ENCODE measurements around the gene ARMH1.
A peak's percentile ranks its signal among the peaks of the same experiment; 100 is the strongest.
"Not testable (repeated sequence)": the region's sequence is repeated elsewhere in the genome, so short reads cannot be mapped to it uniquely, and the experiment has no call there.

The ARMH1 gene

DNA sequence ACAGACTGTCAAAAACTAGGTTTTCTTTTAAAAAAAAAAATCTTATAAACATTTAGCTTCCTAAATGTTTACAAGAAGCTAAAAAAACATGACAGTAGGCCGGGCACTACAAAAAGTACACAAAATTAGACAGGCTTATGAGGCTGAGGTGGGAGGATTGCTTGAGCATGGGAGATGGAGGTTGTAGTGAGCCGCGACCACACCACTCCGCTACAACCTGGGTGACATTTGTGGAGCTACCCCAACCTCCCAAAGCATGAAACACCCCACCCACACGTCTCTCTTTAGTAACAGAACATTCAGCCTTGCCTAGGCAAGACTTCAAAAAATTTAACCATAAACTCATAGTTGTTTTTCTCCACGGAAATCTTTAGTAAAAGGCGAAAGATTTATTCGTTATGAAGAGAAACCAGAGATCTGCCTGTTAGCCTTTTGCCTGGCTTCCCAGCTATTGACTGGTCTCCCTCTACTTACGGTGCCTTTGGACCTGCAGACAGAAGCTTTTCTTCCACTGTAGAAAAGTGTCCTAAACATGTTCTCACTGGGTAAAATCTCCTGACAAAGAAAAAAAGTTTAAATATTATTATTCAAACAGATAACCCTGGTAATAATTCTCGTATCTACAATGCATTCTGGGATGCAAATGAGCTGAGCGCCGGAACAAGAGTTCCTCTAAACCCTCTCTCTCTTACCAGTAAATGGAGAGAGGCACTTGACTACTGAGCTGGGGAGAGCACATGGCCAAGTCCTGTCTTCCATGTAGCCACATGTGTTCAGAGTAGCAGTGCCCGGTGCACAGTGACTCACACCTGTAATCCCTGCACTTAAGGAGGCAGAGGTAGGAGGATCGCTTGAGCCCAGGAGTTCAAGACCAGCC is 47.2 kb downstream of the ARMH1 start:
- peak in 1 of 2 donors; percentile 51 for DNase-seq (ENCODE audit: low read depth in 2 of 2)

DNA sequence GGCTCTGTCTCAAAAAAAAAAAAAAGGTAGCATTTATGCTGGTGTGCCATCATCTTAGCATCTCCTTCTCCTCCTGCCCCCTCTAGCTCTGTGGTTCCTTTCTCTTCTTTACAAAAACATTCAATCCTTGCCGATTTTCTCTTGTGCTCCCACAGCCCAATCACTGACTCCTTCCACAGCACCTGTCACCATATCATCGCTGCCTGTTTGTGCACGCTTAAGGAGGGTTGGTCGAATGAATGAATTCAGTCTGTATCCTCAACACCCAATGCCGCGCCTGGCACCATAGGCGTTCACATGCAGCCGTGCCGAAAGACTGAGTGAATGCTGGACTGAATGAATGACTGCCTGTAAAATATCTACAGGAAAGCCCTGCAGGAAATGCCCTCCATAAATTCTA is 48.5 kb downstream of the ARMH1 start:
- no peak for DNase-seq (ENCODE audit: low read depth in 2 of 2)

DNA sequence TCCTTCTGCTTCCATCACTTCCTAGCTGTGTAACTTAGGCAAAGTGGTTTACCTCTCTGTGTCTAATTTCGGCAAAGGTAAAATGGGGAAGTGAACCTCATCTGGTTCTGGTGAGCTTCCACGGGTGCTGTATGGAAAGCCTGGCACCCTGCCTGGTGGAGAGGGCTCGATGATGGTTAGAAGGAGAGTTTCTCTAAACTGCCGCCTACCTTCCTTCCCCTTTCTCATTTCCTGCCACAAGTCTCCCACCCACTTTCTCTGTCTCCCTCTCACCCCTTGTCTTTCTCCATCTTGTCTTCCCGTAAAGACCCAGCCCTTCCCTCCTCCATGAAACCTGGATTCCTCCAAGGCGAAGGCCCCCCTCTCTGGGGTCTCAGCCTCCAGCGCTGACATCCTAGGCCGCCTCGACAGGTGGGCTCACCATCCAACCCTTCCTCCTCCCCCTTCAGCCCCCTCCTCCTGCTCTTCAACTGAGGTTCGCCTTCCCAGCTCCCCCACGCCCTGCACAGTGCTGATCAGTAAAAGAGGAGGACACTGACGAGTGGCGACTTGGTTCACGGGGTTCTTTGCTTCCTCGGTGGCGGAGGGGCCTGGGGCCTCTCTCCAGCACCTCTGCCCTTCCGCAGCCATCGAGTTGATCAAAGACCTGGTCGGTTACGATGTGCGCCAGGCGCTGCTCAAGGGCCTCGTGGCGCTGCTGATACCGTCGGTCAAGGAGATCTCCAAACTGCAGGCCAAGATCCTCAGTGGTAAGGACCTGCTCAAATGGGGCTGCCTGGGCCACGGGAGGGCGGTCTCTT is 49.2 kb downstream of the ARMH1 start:
- DNase-seq (ENCODE audit: low read depth in 2 of 2), result no peak

DNA sequence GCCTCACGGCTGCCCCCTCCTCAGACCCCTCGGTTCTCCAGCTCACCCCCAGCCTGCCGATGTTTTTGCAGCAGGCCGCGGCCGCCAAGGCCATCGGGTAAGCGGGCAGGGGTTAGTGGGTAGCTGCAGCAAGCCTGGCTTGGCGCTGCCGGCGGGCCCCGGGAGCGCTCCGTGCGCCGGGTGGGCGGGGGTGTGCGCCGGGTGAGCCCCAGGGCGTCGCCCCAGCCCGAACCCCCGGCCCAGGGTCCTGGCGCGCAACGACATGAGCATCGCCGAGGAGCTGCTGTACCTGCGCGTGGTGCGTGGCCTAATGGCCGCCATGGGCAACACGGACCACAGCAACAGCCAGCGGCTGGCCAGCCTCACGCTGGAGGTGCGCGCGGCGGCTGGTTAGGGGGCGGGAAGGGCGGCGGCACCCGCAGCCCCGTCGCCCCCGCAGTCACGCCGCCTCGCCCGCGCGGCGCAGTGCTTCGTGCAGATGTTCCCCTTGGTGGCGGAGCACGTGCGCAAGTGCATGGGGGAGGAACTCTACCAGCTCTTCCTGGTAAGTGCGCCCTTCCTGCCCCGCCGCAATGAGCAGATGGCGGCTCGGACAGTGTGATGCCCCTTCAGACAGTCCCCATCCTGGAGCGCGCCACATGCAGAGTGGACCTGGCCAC is 49.9 kb downstream of the ARMH1 start:
- DNase-seq (ENCODE audit: low read depth in 2 of 2), result no peak

DNA sequence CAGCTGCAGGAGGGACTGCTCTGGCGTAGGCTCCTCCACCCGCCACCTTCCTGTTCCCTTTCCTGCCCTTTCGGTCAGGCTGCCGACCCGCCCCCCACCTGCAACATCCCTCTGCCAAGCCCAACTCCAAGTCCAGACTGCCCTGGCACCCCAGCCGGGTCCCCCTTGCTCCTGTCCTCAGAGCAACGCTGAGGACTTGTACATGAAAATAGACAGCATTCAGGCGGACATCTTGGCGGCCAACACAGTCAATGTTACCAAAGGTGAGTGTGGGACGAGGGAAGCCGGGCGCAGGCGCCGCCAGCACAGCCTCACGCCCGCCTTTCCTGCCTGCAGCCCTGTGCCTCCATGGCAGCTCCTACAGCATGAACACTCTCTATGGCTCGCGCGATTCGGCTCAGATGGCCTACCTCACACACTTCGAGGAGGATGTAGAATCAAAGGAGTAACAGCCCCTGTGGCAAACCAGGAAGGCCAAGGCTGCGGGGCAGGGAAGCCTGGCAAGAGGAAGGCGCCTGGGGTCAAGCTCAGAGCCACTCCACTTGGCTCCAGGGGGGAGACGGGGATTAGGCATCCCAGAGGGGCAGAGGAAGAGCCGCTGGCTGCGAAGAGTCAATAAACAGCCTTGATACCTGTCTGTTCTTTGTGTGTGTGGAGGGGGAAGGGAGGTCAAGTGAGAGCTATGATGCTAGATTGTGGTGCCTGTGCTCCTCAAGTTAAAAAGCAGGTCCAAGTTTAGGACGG is 50.6 kb downstream of the ARMH1 start:
- DNase-seq (ENCODE audit: low read depth in 2 of 2), result no peak

DNA sequence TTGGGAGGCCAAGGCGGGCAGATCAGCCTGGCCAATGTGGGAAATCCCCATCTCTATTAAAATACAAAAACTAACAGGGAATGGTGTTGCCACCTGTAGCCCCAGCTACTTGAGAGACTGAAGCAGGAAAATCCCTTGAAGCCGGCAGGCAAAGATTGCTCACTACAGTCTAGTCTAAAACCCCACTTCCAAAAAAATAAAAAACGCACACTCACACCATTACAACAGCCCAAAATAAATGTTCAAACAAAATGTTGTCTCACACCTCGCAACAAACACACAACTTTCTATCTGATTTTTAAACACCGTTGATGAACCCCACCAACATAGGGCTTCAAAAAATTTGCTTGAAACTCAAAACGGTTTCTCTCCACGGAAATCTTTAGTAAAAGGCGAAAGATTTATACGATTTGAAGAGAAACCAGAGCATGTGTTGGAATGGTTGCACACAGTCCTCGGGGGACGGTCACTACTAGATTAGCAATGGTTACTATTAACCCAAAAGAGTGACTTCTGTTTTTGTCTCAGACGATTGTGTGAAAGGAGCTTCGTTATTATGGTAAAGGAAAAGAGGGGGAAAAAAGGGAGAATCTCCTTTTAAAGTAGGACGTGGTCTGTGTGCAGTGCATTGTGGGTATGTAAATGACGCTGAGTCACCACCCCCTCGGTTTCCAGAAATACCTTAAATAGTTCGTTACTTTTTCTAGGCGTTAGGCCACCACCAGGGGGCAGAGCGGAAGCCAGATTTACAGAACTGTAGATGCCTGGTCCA is 56.4 kb downstream of the ARMH1 start, which contains the start of gene RNU5D-1:
RNU5D-1 (minus strand) TSS at position 430 of the 772 bp plus-strand sequence.
- DNase-seq (ENCODE audit: low read depth in 2 of 2), result peak; percentile 90 to 92

DNA sequence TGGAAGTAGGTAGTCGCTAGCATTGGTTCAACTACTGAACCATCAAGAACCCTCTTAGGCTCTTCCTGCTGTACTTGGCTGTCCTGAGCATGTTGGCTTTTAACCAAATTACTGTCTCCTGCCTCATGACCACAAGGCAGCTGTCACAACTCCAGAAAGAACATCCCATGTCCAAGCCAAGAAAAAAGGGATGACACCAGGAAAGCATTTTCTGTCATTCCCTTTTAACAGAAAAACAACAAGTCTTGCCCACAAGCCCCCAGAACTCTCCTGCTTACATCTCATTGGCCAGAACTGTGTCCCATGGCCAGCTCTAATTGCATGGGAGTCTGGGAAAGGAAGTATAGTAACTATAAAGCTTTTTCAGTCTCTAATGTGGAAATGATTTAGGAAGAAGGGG is 58.9 kb downstream of the ARMH1 start:
- no peak for DNase-seq (ENCODE audit: low read depth in 2 of 2)

DNA sequence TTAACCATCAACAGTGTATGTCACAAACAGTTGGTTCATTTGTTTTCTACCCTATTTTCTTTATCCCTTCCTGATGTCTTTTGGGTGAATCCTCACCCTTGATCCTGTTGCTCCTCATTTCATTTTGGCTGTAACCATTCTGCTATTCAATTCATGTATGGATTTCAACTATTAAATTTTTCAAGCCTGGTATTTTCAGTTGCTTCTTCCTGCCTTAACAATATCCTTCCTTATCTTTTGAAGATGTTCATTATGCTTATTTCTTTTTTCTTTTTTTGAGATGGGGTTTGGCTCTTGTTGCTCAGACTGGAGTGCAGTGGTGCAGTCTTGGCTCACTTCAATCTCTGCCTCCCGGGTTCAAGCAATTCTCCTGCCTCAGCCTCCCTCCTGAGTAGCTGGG is 59.3 kb downstream of the ARMH1 start:
- DNase-seq (ENCODE audit: low read depth in 2 of 2), result no peak

DNA sequence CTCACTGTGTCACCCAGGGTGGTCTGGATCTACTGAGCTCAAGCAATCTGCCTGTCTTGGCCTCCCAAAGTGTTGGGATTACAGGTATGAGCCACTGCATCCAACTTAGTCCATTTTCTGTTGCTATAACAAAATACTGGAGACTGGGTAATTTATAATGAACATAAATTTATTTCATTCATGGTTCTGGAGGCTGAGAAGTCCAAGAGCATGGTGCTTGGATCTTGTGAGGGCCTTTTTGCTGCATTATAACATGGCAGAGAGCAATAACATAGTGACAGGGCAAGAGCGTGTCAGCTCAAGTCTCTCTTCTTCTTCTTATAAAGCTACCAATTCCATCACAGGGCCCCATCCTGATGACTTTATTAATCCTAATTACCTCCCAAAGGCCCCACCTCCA is 61.5 kb downstream of the ARMH1 start:
- no peak for DNase-seq (ENCODE audit: low read depth in 2 of 2)

DNA sequence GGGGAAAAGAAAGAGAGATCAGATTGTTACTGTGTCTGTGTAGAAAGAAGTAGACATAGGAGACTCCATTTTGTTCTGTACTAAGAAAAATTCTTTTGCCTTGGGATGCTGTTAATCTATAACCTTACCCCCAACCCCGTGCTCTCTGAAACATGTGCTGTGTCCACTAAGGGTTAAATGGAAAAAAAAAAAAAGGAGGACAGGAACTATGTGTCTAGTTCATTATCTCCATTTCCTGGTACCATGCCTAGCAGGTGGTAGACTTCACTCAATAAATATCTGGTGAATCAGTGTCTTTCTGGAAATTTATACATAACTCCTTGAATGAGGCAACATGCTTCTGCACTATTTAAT is 64.4 kb downstream of the ARMH1 start:
- not testable (repeated sequence) for DNase-seq (ENCODE audit: low read depth in 2 of 2)

DNA sequence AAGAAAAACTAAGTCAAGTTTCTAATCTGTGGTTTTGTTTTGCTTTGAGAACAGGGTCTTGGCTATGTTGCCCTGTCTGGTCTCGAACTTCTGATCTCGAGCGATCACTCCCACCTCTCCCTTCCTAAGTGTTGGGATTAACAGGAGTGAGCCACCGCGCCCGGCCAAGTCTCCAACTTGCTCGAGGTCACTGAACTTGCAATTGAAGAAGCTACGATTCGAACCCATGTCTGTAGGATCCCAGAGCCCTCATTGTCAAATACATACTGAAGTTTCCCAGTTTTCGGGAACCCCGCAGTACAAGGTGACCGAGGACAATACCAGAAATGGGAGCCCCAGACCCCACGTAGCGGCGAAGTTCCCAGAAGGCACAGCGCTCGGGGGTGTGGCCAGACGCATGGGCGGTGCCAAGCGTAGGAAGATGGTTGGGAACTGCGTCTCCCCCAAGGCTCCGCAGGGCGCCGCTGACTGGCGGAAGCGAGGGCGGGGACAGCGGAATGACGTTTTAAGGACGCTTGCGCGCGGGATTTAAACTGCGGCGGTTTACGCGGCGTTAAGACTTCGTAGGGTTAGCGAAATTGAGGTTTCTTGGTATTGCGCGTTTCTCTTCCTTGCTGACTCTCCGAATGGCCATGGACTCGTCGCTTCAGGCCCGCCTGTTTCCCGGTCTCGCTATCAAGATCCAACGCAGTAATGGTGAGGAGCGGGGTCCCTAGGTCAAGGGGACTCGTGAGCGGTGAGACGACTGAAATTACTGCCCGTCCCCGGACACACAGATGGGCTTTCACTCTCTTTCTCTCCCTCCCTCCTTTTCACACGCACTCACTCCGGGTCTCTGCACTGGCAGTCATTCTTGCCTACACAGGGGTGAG is 65.0 kb downstream of the ARMH1 start, which contains the start of gene KIF2C:
KIF2C (plus strand) TSS at position 531 of the 872 bp plus-strand sequence; CDS start at position 627, 96 bp downstream.
- DNase-seq (ENCODE audit: low read depth in 2 of 2), result peak; percentile 91 to 92

DNA sequence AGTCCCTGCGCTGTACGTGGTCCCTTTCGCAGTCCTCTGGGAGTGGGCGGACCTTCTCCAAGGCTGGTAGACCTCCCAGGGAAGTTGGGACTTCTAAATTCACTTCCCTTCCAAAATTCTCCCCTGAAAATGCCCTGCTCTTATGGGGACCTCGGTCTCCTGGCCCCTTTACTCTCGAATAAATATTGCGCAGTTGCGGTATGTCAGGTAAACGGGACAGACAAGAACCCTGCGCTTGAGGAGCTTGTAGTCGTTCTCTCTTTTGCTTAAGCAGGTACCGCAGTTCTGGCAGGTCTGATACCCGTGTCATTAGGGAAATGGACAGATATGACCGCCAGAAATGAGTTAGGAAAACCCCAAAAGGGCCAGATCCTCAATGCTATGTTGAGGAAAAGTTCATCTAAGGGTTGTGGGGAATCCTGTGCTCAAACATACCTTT is 65.7 kb downstream of the ARMH1 start:
- no peak for DNase-seq (ENCODE audit: low read depth in 2 of 2)

DNA sequence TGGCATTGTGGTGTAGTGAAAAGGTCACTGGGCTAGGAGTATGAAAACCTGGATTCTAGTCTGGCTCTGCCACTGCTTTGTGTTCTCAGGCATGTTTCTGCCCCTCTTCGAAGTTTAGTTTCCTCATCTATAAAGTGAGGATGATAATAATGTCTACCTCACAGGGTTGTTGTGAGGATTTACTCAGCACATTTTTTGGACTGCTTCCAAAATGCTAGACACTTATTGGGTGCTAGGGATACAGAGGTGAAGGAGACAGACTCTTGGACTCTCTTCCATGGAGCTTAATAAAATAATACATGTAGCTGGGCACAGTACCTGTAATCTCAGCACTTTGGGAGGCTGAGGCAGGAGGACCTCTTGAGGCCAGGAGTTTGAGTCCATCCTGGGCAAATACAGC is 68.7 kb downstream of the ARMH1 start:
- DNase-seq (ENCODE audit: low read depth in 2 of 2), result no peak

DNA sequence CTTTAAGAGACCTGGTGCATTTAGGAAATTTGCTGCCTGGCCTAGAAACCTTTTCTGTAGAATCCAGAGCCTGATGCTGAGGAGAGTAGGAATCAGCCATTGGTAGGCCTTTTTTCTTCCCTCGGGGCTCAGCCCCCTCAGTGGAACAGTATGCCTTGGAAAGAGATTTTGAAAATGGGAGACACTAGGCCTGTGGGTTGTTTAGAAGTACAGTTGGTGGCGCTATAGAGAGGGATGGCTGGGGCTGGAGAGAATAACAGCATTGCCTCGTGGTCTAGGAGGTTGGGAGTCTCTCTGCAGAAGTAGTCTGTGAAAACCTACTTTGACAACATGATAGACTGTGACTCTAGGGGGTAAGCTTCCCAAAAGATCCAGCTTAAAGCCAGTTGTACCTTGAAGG is 73.4 kb downstream of the ARMH1 start:
- DNase-seq (ENCODE audit: low read depth in 2 of 2), result no peak

DNA sequence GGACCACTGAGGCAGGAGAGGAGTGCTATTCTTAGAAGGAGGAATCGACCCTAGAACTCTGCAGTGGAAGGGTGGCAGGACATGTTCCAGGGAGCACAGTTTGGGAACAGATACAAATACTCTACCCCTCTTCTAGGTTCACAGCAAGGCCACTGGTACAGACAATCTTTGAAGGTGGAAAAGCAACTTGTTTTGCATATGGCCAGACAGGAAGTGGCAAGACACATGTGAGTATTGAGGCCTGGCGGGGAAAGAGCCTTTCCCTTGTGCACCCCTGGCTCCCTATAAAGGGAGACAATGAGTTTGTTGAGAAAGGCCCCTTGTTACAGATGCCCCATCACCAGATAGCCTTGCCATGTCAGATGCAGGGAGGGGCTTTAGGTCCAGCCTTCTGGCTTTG is 82.9 kb downstream of the ARMH1 start:
- no peak for DNase-seq (ENCODE audit: low read depth in 2 of 2)

DNA sequence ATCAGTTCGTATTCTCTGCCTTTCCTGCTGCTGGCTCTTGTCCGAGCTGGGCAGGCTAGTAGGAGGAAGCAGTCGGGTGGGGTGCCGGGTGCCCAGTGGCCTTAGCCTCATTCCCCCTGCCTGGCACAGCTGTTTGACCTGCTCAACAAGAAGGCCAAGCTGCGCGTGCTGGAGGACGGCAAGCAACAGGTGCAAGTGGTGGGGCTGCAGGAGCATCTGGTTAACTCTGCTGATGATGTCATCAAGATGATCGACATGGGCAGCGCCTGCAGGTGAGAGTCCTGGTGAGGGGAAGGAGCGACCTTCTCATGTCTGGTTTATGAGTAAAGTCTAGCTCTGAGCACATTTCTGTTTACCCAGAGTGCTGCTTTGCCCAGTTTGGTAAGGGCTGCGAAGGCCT is 84.6 kb downstream of the ARMH1 start:
- no peak for DNase-seq (ENCODE audit: low read depth in 2 of 2)

DNA sequence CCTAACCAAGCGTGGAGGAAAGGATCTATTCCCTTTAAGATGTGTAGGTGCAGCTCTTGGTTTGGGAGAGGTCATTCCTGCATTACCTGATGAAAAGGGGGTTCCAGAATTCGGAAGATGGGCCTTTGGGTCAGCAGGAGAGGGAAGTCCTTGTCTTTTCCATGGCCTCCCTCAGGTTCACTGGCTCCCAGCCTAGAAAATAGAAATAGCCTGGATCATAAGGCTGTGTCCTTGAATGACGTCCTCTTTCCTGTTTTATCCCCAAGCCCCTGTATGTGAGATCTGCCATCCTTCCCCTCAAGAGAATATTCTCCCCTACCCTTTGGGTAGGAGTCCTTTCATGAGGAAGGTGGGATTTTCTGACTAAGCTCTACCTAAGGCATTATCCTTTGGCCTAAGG is 86.4 kb downstream of the ARMH1 start:
- DNase-seq (ENCODE audit: low read depth in 2 of 2), result no peak

DNA sequence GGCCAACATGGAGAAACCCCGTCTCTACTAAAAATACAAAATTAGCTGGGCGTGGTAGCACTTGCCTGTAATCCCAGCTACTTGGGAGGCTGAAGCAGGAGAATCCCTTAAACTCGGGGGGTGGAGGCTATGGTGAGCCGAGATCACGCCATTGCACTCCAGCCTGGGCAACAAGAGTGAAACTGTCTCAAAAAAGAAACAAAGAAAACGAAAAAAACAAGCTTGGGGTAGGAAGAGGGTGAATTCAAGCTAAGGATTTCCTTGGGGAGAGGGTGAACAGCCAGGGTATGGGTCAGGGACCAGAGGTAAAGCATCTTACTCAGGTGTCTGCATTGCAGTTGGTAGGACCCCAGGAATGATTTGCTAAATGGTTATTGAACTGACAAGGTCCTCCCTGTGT is 91.9 kb downstream of the ARMH1 start:
- DNase-seq (ENCODE audit: low read depth in 2 of 2), result not testable (repeated sequence)
